Hematopoietic multipotent progenitor cell treated with erythropoietin and hydrocortisone succinate and interleukin-3 and kit ligand, for 6 days (in vitro differentiated cells): ENCODE measurements around the gene TEC.

ENCODE experiments used
- DNase-seq: peaks from one replicate; pipeline ENCODE4 v3.0.0-alpha.2; 2015

The TEC gene

DNA sequence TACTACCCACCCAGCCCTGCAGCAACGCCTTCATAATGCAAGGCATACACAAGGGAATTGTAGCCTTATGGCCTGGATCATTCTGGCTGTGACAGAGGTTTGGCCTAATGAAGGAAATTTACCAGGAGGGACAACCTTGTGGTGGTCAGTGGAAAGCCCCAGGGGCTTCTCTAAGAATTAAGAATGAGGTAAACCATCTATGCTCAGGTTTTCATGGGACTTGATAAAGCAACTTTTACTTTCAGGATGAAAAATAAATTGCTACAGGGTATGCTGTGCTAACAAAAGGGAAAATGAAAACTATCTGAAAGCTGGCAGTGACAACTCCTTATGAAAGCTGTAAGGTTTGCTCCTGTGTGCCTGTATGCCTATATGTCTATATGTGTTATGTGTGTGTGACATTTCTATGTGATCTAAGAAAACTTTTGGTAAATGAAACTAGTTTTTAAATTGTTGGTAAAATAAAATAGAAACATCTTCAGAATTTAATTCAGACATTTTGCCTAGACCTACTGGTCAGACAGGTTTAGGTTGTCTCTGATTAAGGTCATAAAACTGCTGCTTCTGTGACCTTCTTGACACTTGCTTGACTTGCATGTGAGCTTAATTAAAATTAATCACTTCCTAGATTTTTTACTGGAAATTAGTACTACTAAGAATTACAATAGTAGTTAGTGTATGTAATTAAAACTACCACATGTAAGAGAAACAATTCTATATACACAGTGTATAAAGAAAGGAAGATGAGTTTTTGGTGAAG is 115.7 kb downstream of the TEC start:
- no peak for DNase-seq

DNA sequence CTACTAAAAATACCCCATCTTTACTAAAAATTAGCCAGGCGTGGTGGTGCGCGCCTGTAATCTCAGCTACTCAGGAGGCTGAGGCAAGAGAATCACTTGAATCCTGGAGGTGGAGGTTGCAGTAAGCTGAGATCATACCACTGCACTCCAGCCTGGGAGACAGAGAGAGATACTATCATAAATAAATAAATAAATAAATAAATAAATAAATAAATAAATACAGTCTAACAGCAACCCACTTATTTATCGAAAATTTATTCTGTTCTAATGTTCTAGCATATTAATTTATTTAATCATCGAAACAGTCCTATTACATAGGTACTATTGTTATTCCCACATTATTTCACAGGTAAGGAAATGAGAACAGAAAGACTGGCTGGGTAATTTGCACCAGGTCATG is 117.4 kb downstream of the TEC start:
- DNase-seq: no peak

DNA sequence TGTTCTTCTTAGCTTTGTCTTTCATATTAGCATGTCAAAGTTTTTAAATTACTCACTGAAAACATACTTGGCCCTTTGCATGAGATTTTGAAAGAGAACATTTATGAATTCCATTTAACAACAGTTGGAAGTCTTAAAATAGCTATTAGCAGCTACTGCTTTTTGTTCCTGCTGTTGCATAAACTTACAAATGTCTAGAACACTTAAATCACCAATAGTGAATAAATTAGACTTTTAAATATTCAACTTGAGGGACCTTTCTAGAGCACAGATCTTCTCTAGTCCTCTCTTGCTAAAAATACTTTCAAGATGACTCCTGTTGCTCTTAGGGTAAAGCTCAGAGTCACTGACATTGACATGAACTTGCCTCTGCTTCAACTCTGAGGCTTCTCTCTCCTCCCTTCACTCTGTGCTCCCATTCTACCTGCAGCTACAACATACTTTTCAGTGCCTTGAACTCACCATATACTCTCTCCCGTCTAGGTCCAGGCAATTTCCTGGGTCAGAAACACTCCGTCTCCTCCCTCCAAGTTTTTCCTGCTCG is 119.7 kb downstream of the TEC start:
- DNase-seq: no peak

DNA sequence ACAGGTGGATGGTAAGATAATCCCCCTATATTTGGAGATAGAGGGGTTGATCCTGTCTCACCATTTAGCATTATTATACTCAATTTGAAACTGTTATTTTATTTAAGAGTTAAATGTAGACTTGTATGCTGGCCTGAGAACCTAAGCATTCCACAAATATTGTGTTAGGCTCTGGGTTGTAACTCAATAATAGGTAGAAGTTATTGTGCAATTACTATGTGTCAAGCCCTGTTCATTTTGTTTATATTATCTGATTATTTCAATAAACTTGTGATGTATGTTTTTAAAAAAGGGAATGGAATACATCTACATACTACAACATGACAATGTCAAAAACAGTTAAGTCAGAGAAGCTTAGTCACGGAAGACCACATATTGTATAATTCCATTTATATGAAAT is 122.0 kb downstream of the TEC start:
- DNase-seq: no peak

DNA sequence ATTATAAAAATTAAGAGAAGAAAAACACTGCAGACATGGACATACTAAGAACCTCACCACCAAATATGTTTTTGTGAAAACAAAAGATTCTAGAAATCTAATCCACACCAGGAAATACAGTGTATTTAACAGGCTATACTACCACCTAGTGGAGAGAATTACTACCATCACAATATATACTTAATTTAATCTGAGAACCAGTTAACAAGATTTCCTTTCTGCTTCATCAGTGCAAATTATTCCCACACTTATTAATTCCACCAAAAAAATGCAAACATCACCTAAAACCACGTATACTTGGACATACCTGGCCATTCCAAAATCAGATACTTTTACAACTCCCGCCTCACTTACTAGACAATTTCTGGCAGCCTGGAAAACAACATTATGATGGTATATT is 128.6 kb downstream of the TEC start:
- DNase-seq: peak; percentile 84

DNA sequence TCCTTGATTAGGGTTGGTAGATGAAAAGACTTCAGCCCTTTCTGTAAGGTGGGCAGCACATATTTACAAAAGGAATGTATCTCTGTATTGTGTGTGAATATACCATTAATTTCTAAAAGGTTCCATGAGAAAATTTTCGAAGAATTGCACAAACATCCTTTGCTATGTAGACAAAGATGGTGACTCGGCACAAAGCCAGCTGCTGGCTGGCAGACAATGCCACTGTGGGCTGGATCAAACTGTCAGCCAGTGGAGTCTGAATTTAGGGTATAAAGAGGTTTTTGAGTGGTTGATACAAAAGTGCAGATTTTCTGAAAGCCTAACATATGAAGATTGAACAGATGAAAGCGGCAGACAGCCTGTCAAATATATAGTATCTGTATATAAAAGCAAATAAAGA is 129.9 kb downstream of the TEC start:
- DNase-seq: peak; percentile 65

DNA sequence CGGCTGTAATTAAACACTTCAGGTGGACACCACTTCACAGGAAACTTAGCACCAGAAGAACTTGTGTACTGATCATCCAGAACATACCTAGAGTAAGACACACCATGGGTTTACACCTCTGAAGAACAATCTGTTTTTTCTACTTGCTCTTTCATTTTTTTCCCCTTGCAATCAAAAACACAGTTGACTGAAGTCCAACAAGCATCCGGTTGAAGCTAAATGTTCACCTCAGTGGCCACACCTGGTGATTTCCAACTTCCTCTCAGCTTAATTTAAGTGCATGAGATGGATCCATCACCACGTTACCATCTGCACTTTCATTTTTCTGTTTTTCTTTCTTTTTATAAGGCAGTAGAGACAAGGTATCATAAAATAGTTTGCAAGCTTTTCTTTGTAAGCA is 130.7 kb downstream of the TEC start:
- DNase-seq: no peak

DNA sequence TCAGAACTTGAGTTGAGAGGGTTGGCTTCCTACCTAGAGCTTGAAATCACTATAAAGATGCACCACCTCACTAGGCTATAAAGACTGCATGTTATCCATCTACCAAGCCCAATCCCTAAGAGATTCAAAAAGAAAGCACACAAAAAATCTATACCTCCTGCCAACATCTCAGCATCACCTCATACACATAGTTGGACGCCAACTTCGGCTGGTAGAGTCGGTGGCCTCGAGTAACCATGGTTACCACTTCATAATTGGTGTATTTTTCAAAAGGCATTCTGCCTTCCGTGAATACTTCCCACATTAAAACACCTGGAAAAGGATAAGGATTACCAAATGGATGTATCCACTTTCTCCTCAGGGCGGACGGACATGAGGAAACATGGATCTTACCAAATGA is 131.1 kb downstream of the TEC start:
- DNase-seq: no peak

DNA sequence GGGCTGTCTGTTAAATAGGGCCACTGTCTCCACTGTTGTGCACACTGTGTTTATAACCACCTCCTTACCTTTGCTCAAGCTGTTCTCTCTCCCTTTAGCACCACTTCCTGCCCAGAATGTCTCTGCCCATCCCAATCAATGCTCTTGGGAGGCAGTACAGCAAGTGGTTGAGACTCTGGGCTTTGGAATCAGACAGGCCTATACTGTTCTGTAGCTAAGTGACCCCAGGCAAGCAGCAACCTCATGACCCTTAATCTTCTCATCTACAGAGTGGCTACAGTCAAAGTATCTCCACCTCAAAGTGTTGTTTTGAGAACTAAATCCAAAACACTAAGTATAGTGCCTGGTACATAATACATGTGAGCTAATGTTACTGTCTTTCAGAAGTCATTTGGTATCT is 131.8 kb downstream of the TEC start:
- no peak for DNase-seq

DNA sequence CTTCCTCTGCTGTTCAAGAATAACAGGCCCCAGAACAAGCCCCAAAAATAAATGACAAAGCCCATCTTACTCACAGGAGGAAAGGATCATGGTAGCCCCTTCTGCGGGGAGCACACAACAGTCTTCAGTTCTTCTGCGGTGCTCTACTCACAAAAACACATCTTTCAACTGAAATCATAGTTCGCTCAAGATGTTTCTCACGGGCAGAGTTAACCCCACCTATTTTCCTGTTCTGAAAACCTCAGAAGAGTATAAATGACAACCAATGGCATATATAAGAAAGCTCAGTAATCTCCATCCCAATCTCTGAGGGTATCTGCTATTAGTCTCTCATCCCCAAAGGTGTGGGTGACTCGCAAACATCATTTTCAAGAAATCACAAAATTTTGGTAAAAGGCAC is 135.6 kb downstream of the TEC start, which contains the start of gene TXK:
Gene TXK, minus strand, starts transcription at position 170 of the 400 bp plus-strand sequence. Its CDS starts 80 bp downstream, at position 90.
- no peak for DNase-seq

DNA sequence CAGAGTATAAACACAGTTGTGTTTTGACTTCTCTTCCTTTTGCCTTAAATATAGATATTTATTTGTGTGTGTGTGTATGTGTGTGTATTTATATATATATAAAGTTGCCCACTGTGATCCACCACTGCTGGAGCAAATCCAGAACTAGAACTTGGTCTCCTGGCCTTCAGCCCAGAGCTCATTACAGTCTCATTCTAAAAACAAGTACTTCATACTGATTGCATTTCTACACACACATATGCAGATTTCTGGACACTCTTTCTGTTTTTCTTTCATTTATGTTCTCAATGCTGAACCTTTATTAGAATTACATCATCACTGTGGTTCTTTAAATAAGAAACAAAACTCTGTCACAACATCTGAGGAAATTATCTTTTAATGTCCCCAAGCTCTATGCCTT is 136.0 kb downstream of the TEC start:
- no peak for DNase-seq

DNA sequence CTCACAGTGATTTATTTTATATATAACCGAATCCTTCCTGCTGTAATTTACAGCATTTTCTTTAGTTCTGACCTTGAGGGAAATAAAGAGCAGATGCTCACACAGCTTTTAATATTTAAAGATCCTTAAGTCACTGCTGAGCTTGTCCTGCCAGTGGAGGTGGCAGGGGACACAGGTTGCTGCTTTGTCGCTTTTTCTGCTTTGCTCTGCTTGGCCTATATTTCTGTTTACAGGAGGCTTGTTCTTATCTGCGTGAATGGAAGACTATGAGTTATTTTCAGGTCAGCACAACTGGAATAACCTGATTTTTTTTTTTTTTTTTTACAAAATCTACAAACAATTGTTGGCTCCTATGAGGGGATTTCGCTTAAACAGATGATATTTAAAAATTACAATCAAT is 137.9 kb downstream of the TEC start:
- DNase-seq: no peak

DNA sequence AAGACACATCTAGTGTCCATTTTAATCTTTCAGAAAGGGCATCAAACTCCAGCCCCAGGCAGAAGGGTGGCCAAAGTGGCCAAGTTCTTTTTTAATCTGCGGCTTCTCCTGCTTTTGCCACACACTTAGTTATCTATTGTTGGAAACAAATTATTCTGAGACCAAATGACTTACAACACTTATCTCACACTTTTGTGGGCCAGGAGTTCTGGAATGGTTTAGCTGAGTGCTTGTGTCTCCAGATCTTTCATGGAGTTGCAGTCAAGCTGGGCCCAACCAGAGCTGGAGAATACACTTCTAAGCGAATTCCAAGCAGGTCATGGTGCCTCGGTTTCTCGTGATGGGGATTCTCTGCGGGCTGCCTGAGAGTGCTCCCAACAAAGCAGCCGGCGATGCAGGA is 139.5 kb downstream of the TEC start:
- DNase-seq: no peak

DNA sequence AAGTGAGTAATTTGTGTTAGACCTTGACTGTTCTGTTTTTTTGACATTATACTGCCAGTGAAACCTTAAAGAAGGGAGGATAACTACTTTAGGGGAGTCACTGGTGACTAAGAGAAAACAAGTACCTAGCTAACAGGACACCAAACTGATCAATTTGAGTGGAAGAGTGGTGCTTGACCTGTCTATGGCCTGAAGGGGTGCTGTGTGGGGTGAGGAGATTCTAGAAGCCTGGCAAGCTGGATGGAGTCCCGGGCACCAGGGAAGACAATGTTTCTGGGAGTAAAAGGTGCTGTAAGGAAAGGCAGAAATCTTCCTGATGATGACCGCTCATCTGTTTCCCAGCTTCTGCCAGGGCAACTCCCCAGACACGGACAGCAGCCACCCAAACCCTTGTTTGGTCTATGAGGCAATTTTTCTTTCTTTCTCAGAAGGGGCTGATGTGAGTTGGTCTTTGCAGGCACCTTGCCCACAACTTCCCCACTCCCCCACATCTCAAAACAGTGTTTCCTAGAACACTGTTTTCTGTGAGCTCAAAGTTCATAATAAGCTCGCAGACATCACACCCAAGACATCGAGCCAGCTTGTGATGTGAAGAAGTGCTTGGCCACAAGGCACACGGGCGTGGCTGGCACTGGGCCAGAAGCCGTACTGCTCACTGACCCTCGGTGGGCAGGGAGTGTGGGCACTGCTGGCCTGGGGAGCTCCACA is 140.2 kb downstream of the TEC start:
- peak; percentile 54 for DNase-seq

DNA sequence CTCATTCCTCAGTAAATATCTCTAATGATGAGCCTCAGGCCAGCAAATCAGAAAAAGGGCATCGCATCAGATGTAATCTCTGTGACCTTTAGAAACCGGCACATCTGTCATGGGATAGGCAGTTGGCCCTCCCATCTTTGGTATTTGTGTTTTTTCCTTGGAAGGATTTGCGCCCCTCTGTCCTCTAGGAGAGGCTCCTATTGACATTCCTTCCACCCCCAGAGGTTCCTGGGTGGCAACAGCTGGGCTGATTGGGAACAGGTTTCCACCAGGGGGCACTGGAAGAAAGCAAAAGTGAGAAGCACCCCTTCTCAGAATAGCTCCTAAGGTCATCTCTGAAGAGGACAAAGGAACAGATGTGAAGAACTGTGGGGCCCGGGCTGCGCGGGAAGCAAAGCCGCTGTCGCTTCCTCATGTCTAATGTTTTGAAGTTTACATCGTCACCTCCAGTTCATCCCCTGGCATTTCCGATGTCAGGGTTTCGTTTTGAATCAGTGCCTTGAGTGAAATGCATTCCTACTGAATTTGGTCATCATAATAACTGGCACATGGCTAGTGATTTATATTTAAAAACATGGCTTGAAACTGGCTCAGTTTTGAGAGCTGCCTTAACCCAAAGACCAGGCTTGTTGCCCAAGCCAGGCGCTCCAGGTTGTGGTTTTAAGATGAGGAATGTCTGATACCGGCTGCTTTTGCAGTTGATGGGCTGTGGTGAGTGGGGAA is 141.8 kb downstream of the TEC start:
- DNase-seq: peak; percentile 83

DNA sequence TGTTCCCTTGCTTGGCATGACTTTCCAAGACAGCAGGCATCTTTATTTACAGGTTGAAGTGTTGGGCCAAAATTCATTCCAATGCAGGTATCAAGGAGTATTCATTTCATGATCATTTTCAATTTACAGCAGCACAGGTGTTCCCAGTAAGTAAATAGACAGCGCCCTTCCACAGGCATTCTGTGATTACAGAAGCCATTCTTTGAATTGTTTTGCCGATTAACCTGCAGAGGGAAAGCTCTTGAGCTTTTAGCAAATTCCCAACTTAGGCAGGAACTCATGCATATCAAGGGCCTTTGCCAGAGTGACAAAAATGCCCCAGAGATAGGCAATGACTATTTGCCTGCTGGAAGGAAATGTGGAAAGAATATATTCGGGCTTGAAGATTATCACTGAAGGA is 142.4 kb downstream of the TEC start:
- DNase-seq: no peak

DNA sequence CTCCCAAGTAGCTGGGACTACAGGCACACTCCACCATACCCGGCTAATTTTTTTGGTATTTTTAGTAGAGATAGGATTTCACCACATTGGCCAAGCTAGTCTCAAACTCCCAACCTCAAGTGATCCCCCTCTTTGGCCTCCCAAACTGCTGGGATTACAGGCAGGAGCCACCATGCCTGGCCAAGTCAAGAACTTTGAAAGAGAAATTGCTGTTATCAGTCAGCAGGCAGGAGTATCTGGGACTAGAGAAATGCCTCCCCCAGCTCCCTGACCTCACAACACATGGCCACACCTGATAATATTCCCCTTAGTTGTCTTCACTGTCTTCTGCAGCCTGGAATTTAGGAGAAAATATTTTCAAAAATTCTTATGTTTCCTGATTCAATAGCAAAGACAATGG is 143.0 kb downstream of the TEC start:
- peak; percentile 33 for DNase-seq

DNA sequence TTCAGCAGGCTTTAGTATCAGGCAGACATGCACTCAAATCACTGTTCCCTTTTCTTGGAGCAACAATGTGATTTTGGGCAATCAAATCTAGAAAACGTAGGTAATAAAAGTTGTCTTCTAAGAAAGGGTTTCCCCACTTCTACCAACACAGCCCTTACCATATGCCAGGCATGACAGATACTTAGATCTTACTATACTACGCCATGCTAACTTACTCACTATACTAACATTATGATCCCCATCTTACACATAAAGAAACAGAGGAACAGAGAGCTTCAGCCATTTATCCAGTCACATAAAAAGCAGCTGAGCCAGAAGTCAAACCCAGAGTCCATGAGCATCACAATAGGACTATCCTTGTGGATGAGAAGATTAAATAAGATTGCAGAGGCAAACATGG is 144.8 kb downstream of the TEC start:
- DNase-seq: no peak

DNA sequence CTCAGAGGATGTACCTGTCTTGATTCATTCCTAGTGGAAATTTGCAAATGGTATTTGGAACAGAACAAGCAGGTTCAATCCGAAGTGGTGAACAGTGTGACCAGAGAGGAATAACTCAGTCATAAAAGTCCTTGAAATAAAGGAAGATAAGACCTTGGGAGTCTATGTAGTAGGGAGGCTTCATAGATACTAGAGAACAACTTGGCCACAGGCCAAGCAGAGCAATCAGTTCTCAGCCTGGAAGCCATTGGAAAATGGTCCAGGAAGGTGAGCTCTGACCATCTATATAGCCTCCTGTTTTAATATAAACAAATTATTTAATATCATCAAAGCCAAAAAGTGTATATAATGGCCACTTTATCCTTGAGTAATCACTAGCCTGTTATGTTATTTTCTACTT is 146.9 kb downstream of the TEC start:
- DNase-seq: no peak

DNA sequence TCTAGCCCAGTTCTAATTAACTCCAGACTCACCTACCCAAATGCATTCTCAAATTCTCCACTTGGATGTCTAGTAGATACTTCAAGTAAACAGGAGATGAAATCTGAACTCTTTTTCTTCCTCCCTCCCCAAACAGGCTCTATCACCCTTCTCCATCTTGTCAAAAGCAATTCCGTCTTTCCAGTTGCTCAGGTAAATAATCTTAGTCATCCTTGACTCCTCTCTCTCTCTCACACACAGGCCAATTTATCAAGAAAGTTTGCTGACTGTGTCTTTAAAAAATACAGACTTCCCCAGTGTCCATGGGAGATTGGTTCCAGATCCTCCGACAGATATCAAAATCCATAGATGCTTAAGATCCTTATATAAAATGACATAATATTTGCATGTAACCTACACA is 148.5 kb downstream of the TEC start:
- DNase-seq: no peak

DNA sequence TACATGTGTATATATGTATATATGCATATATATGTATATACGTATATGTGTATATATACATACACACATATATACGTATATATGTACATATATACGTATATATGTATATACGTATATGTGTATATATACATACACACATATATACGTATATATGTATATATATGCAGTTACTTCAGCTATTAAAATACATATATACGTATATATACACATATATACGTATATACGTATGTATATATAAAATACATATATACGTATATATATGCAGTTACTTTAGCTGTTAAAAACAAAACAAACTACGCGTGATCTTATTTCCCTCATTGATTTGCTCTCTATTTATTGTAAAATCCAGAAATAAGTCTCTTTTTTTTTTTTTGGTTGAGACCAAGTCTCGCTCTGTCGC is 149.5 kb downstream of the TEC start:
- DNase-seq: no peak

DNA sequence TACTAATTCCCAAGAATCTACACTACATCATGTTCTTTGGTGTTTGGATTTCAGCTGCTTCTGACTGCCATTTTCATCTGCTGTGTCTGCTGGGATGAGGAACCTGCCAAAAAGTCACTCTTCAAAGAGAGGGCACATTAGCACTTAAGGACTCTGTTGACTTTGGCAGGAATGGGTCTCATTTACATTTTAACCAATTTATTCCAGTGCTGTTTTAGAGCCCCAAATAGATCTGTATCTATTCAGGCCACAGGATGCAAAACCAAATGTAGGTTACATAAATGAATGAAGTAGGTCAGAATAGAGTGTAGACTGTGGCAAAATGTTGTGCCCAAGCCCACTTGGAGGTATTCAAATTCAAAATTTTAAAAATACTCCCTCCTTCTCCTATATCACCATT is 150.0 kb downstream of the TEC start:
- no peak for DNase-seq

DNA sequence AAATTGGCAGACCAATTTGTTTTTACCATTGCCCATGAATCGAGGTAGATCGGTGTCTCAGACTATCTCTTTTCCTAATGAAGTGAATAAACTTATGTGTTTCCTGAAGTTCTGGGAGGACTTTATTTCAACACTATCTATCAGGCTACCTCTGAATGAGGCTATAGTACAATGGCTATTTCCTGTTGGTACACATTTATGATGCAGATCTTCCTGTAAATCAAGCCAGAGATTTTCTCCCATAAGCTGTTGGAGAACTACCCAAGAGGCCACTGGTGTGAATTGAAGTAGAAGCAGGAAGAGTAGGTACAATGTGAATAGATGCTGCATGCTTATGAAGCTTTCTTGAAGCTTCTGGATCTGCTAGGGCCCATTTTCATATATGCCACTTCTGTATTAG is 151.6 kb downstream of the TEC start:
- no peak for DNase-seq

DNA sequence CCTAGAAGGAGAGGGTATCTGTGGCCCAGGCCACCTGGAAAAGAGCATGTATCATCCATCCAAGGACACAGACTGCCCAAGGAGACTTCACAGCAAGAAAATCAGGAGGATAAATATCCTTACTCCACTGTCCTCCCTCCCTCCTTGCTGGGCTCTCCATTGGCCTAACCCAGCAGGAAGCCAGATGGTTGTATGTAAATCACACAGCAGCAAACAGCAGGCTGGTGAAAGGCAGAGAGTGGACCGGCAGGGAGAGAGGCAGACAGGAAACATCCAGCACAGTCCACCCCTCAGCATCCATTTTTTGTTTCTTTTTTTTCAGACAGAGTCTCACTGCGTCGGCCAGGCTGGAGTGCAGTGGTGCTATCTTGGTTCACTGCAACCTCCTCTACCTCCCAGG is 153.1 kb downstream of the TEC start:
- no peak for DNase-seq
